ENCODE measurements around the gene MOB3A.
"Not testable (repeated sequence)": the region's sequence is repeated elsewhere in the genome, so short reads cannot be mapped to it uniquely, and the experiment has no call there.

The MOB3A gene

DNA sequence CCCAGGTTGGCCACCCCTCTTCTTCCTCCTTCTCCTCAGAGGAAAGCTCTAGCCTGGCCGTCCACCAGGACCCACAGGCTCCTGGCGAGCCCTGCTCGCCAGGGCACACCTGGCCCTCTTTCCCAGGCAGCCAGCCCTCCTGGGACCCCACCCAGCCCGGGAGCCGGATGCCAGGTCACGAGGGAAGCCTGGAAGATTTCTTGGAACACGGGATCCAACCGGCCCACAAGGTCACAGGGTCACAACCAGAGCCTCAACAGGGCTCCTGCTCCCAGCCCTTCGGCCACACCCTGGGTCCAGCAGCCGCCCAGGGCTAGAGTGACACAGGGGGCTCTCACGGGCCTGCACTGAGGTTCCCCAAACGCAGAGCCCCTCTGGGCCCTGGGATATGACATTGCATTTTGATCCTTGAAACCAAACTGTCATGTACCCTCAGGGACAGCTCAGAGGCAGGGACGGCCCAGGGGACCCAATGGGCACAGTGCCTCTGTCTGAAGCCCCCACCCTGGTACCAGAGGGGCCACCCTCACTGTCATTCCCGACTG lies 50.6 kb downstream of the MOB3A start:
- DNase-seq, result no peak

DNA sequence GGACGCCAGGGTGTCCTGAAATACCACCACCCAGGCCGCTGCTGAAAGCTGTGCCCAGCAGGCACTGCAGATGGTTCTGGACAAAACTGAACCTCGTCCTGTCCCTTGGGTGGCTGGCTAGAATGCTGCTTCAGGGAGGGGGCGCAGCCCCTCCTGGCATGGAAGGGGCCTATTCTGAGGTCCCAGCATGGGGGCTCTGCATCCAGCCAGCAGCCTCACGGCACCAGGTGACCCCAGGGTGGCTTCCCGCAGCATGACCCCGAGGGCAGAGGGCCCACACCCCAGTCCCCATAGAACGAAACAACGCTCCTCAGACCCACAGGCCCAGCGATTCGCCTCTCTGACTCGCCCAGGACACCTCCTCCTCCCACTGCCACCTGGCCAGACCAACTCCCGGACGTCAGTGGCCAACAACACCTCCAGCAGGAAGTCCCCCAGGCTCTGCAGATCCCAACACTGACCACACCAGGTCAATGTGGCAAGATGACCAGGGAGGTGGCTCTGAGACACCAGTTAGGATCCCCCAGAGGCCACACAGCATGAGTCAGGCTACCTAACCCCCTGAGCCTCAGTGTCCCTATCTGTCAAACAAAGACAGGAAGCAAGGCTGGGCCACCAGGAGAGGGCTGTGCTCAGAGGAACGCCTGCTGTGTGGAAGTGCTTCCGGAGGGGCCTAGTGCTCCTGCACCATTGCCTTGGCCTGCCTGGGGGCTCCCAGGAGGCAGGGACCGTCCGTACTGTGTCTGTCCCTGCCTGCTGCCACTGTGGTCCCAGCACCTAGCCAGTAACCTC lies 51.2 kb downstream of the MOB3A start:
- DNase-seq, result no peak

DNA sequence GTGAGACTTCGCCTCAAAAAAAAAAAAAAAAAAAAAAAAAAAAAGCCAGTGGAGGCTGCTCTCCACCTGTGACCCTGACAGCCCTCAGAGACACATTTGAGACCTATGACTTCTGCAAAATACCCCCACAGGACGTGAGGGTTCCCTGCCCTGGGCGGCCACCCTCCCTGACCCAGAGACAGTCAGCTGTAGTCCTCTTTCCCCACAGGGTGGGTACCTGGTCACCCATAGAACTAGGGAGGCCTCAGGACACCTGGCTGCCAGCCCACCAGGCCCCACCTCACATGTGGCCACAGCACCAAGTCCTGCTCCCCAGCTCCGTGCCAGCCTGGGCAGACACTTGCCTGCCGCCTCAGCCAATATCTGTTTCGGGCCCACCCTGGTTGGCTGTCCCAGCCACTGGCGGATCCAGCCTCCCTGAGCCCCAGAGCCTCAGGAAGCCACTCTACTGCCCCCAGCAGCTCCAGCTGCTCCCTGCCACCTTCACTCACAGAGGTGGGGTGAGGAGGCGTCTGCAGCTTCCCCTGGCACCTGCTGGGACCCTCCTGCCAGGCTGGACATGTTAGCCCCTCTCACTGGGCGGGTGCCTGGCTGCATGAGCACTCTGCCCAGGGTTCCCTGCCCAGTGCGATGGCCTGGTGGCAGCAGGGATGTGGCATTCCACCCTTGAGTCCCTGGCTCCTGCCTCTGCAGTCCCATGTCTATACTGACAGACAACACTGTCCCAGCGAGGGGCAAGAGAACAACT lies 52.0 kb downstream of the MOB3A start:
- no peak for DNase-seq

DNA sequence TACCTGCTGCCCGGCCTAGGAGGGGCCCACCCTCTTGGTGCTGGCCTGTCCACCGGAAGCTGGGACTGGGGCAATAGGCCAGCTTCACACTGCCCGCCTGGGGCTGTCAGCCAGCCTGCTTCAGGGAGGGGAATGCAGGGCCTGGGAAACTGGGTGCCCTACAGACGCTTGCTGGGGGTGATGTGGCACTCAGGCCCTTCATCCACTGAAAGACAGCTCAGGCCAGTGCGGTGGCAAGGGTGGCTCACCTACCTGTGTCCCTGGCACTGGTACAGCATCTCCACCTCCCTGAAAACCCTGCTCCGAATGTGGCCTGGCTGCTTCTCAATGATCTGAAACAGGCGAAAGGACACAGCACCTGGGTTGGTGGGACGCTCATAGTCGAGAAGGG lies 52.9 kb downstream of the MOB3A start:
- DNase-seq, result no peak

DNA sequence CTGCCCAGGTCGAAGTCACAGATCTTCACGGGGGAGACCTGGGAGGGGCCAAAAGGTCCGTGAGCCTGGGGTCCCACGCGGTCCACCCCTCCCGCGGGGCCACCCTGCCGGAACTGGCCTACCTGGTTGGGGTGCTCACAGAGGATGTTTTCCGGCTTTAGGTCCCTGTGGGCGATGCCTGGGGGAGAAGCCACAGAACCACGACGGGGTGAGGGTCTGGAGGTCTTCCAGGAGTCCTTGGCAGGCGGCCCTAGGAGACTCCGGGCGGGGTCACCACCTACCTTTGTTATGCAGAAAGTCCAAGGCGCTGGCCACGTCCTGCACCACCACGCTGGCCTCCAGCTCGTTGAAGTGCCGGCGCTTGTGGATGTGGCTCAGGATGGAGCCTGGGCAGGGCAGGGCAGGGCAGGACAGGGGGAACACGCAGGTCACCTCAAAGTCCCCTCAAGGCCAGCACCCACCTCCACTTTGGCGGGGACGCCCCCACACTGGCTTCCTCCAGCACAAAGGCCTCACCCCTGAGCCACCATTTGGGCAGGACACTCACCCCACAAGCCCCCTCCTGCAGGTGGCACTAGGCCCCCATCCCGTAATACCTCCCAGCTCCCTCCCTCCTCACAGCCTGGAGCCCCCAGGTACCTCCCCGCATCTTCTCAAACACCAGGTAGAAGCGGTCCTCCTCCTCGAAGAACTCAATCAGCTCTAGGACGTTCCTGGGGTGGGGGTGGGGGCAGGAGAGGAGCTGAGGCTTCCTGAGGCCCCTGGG lies 53.5 kb downstream of the MOB3A start:
- DNase-seq, result no peak

DNA sequence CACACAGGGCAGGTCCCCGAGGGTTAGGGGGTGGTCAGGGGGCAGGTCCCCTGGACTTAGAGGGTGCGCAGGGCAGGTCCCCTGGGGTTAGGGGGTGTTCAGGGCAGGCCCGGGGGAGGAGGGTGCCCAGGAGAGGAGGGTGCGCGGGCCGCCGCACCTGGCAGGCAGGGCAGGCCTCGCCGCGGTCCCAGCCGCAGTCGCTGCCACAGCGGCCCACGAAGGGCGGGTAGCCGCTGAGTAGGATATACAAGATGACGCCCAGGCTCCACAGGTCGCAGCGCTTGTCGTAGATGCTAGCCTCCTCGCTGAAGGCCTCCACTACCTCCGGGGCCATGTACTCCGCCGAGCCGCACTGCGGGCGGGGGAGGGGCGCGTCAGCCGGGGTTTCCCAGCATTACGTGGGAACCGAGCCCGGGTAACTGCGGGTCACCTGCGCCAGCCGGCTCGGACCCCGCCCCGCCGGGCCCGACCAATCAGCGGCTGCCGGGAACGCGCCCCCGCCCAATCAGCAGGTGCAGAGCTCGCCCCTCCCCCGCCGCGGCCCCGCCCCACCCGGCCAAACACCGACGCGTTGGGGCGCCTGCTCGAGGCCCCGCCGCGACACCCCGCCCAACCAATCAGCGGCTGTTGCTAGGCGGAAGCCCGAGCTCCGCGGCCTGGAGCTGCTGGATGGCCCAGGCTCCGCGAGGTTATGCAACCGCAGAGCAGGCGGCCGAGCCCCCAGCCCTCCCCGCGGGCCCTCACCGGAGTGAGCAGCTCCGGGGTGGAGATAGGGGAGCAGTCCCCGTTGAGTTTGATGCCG lies 54.2 kb downstream of the MOB3A start:
- peak; percentile 100 for DNase-seq

DNA sequence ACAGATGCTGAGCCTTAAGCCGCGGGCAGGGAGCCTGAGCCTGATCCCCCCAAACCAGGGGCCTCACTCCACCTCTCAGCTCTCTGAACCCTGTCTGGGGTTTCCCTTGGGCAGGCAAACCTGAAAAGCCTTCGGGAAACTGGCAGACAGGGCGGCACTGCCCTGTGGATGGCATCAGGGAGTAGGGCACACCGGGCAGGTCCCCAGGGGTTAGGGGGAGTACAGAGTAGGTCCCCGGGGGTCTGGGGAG lies 54.8 kb downstream of the MOB3A start:
- no peak for DNase-seq

DNA sequence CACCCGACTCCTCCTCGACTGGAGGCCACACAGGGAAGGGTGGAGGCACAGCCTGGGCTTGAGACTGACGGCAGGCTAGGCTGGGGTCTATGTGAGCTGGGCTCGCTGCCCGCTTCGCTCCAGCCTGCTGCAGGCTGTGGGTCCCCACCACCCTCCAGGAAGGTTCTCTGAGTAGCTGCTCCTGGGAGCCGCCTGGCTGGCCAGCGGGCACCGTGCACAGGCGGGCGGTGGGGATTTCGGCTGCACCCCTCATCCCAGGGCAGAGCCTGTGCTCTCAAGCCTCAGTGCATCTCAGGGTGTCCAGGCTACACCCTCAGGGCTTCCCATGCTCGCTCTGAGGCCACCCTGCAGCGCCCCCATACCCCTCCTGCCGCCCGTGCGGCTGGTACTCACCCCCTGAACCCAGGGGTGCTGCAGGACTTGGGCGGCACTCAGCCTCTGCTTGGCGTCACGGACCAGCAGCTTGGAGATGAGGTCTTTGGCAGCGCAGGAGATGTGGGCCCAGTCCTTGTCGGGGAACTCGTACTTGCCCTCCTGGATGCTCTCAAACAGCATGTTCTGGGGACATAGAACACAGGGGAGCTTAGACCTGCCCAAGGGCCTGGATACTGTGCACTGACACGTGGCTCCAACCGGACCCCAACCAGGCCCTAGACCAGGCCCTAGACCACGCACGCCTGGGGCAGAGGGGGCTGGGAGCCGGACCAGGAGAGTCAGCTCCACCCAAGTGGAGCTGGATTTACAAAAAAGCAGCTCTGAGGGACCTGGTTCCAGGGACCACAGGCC lies 55.3 kb downstream of the MOB3A start:
- DNase-seq, result no peak

DNA sequence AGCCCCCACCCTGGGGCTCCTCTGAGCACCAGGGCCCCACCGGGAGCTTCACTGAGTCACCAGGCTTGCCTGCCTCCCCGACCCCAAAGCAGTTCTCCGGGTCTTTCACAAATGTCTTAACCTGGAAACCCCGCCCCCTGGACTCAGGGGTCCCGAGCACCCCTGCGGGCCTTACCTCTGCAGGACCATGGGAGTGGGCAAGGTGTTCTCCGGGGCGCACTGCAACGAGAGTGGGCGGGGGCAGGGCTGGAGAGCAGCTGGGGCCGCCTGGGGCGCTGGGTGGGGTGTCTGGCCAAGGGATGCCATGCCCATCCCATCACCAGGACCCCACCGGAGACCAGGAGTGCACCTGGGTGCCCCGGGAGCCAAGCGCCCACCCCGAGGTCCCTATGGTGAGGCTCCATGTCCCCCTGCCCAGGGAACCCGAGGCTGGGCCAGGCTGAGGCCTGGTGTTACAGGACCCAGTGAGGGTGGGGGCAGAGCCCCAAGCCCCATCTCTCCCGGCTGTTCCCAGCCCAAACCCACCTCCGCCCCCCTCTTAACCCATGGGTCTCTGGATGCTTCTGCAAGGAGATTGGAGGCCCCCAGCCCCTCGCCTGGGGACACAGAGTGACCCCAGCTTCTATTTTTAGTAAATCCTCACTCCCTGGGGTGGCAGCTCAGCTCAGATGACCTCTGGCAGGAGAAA lies 56.0 kb downstream of the MOB3A start:
- no peak for DNase-seq

DNA sequence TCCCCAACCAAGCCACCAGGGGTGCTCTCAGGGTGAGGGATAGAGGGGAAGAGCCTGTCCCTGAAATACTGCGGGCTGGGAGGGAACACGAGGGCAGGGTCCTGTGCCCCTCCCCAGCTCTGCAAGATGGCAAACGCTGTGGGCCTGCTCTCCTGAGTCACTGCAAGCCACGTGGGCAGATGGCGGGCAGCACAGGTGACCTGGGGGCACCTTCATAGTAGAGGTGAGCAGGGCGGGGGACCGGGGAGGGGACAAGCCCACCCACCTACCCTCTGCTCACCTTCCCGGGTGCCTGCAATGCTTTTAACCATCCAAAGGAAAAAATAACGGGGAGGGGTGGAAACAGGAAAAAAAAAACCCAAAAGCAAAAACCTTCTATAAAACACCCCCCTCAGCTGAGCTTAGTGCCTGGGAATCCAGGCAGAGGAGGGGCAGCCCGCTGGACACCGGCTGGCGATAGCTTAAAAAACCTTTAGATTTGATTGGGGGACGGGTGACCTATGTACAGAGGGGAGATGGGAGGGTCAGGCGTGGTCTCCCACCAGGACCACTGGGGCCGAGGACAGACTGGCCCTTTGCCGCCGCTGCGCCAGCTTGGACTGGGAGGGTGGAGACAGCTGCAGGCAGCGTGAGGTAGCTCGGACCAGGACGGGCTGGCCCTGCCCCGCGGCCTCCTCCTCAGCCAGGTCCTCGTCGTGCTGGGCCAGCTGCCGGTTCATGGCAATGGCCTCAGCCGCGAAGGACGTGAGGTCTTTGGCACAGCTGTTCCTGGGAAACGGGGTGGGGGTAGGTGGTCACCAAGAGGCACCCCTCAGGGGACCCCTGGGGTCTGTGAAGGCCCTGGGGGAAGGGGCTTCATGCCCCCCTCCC lies 56.8 kb downstream of the MOB3A start:
- no peak for DNase-seq

DNA sequence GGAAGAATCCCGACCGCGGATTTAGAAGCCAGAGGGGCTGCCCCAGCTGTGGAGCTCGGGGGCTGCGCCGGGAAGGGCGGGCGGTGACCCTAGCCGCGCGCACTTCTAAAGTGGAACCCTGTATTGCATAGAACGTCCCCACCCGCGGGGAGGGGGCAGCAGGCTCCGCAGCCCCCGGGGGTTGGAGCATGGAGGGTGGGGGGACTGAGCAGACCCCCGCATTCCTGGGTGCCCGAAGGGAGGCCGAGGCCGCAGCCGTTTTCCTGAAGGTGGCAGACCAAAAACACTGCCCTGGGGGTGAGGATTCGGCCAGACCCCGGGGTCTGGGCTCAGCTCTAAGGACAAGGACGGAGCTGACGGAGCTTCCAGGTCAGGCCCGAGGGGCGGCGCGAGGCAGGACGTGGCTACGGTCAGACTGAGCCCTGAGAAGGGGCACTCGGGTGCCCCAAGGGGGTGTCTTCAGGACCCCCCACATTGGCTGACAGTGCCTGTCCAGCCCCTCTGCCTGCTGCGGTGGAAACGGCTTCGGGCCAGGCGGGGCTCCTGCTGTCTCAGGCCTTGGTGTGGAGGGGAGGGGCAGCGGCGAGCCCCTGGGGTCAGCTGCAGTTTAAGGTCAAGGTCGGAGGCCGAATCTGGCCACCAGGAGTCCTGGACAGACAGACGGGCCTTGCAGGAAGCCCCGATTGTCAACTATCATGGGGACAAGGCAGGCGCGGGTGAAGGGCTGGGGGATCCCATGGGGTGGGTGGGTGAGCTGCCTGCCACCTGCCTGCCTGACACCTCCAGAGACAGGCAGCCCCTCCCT lies 57.6 kb downstream of the MOB3A start:
- DNase-seq, result no peak

DNA sequence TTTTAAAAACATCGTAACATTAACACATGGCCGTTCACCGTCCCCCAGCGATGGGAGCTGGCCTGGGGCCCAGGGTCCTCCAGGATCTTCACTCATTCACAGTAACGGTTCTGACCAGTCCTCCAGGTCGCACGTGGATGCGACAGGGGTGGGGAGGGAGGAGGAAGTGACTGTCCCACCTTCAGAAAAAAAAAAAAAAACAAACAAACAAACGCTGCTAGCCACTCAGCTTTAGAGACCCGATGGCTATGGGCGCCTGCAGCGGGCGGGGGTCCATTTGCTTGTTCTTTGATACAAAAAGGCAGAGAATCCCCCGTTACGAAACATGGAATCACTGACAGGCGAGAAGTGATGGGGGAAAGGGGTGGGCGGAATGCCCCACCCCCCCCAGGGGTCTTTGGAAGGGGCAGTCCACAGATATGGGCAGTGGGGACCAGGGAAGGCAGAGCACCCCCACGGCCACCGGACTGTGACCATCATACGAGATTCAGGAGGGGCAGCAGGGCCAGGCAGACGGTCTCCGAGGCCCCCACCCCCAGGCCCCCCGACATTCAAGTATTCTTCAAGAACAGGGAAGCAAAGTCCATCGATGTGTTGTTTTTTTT lies 58.4 kb downstream of the MOB3A start:
- DNase-seq, result no peak

DNA sequence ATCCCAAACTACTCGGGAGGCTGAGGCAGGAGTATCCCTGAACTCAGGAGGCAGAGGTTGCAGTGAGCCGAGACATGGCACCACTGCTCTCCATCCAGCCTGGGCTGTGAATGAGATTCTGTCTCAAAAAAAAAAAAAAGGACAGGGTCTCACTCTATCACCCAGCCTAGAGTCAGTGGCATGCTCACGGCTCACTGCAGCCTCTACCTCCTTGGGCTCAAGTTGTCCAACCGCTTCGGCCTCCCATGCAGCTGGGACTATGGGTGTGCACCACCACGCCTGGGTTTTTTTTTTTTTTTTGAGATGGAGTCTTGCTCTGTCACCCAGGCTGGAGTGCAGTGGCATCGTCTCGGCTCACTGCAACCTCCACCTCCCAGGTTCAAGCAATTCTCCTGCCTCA lies 59.7 kb downstream of the MOB3A start:
- no peak for DNase-seq

DNA sequence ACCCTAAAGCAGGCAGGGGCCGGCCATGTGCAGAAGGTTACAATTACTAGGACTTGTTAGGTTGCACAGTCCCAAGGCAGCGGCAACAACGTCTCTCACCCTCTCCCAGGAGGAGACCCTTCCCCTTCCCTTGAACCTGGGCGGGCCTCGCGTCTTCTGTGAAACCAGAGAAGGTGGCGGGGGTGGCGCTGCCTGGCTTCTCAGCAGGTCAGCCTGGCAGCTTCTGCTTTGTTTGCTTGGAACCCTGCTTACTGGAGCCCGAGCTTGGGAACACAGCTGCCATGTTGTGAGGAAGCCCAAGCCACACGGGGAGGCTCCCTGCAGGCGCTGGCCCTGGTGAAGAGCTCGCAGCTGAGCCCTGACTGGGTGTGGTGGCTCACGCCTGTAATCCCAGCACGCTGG lies 60.5 kb downstream of the MOB3A start:
- DNase-seq, result no peak

DNA sequence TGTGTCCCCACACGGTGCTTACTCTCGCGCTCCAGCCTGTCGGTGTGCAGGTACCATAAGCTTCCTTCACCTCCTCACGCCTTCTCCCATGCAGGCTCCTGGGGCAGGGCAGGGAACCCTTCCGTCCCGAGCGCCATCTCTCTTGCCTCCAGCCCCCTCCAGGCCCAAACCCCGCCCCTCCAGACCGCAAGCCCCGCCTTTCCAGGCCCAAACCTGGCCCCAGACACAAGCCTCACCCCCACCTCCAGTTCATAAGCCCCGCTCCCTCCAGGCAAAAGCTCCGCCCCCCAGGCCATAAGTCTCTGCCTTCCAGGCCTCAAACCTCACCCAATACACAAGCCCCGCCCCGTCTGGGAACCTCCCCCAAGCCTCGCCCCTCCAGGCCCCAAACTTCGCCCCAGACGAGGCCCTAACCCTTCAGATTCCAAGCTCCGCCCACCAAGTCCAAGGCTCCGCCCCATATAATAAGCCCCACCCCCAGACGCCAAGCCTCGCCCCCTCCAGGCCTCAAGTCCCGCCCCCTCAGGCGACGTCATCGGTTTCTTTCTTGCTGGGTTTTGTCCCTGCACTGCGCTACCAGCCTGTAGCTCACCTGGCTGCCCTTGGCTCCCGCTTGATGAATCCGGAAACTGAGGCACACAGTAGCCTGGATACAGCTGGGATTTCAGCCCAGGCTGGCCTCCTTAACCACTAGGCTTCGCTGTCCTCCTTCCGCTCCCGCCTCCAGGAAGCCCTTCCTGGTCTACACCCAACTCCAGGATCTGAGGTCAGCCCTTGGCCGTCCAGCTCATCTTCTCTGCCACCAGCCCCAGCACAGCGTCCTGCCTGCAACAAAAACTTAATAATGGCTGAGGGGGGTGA lies 61.2 kb downstream of the MOB3A start:
- peak; percentile 67 for DNase-seq

DNA sequence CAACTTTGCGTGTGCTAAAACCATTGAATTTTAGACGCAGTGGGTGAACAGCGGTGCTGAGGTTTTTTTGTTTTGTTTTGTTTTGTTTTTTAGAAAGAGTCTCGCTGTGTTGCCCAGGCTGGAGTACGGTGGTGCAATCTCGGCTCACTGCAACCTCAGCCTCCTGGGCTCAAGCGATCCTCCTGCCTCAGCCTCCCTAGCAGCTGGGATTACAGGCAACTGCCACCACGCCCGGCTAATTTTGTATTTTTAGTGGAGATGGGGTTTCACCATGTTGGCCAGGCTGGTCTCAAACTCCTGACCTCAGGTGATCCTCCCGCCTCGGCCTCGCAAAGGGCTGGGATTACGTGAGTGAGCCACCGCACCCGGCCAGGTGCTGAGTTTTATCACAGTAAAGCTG lies 61.9 kb downstream of the MOB3A start:
- DNase-seq, result not testable (repeated sequence)

DNA sequence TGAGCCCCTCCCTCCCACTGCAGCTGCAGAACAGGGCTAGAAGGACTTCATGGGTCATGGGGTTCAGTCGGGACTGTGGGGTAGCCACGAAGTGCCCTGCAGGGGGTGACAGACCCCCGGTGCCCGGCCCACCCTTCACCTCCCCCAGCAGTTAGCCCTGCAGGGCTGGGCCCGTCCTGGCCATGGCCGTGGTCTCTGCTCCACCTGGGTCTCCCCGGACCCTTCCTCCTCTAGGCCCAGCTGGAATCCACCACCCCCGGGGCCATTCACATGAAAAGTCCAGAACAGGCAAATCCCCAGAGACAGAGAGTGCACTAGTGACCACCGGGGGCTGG lies 62.3 kb downstream of the MOB3A start:
- DNase-seq, result no peak

DNA sequence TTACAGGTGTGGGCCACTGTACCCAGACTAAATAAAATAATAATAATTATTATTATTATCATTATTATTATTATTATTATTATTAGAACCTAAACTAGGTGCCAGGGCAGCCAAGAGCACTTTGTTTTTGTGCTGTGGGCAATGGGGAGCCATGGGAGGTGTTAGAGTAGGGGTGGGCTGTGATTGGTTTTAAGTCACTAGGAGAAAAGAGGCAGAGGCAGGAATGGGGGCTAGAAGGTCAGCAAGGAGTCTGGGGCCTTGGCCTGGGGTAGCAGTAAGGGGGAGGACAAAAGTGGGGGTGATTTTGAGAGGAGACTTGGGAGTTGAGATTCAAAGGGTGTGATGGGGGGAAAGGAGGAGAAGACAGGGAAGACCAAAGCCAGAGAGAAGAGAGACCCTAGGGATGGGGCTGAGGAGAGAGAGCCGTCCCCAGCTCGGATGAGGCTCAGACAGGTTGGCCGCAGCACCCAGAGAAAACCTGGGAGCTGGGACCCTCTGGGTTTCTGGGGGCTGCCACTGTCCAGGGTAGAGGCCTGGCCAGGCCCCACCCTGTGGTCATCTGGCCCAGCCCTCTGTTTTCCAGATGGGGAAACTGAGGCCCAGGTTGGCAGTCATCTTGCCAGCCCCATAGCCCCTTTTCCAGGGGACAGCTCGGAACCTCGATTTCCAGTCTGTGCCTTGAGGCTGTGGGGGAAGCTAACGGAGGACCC lies 62.9 kb downstream of the MOB3A start:
- DNase-seq, result no peak

Measured in activated CD4-positive, alpha-beta T cell treated with anti-CD3 and anti-CD28 coated beads, Interleukin-2, Interleukin-6, amounts not matched to agents 100 ng/mL and 50 ng/mL, durations not matched to agents 16 hours and 8 hours (primary cell).